NCI-H128 (cell line): ENCODE results near the gene KCNH1.

ENCODE experiments used
- DNase-seq: peaks from one replicate; lab custom pipeline; 2025; ENCODE audit not compliant: unreplicated experiment; lab: John Stamatoyannopoulos, UW

Gene KCNH1

GRCh38 chr1:210882414-210883221, 251.3 kb downstream of the KCNH1 start:
- no peak for DNase-seq

- no peak for DNase-seq
Observed at GRCh38 chr1:210878564-210878963, 255.4 kb downstream of the KCNH1 start.

DNA sequence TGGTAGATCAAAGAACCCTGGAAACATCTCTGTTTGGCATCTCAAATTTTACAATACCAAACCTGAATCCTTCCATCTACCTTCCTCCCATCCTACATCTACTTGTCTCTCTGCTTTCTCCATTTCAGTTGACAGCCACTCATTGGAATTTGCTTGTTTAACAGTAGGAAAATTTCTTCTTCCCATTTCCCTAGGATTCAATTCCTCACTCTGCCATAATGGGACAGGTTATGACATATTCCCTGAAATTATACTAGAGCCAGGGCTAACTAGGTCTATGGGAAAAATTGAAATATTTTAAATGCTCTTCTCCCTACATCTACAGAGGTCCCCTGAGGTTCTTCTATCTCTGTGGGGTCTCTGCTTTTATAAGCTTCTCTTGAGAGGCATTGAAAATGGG, 257.7 kb downstream of the KCNH1 start:
- no peak for DNase-seq

- no peak for DNase-seq
Observed at GRCh38 chr1:210866532-210866931, 267.4 kb downstream of the KCNH1 start.

- no peak for DNase-seq
Observed at GRCh38 chr1:210857705-210858104, 276.2 kb downstream of the KCNH1 start.

DNA sequence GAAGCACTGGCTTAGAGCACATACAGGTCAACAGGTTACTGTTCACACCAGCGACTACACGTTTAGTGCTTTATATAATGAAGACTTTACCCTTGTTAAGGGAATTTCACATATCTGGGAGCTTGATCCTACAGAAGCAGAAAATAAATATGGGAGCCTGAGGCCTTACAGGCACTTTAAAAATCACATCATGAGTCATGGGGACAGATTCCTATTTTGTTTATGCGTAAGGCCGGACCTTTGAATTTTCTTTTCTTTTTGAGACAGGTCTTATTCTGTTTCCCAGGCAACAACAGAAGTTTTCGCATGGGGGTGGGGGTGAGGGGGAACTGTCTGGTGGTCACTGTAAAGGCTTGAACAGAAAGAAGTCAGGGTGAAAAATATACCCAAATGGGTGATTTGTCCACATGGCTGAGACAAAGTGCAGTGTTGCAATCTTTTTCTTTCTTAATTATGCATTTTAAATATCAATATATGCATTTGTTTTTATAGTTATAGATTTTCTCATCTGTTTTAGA, 276.7 kb downstream of the KCNH1 start:
- DNase-seq = no peak

GRCh38 chr1:210855440-210855839, 278.5 kb downstream of the KCNH1 start:
- DNase-seq = no peak

GRCh38 chr1:210853276-210853675, 280.7 kb downstream of the KCNH1 start:
- no peak for DNase-seq

DNA sequence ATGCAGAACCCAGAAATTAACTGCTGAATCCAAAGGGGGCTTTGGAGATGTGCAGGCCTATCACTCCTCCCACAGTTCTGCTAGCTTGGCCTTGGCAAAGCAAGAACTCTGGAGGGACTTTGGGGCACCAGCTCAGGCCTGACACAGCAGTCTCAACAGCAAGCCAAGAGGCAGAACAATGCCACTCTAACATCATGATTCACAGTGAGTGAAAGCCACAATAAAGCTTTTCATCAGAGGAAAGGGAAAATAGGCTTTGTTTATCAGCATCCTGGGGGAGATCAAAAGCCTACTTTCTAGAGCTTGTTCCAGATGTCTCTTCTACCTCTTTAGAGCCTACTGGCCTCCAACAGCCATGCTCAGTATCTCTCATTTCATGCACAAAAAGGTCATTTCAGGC, 283.4 kb downstream of the KCNH1 start:
- no peak for DNase-seq

- DNase-seq = no peak
Observed at GRCh38 chr1:210848474-210848873, 285.5 kb downstream of the KCNH1 start.

DNA sequence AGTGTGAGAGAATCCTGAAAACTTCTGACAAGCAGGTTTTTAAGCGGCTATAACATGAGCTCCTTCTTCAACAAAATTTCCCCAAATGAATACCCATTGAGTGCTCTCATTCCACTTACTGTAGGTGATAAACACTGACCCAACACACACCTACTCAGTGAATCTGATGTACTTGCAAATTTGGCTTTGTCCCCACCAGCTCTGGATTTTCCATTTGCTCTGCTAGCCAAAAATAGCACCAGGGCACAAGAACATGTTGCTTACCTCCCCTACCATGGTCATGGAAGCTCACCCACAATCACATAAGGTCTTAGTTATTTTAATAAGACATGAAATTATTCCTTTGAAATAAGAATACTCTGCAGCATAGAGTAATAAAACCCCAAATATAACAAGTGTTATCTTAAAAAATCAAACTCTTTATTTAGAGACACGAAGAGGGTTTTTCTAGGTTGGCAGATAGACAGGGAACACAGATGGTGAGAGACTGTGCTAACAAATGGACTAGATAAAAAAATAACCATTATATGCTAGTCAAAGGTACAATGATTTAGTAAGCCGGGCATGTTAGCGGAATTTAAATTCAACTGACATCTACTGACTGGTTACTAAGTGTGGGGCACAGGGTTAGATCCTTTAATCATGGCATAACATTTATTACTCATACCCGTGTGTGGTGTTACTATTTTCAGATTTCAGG, 291.9 kb downstream of the KCNH1 start:
- no peak for DNase-seq

DNA sequence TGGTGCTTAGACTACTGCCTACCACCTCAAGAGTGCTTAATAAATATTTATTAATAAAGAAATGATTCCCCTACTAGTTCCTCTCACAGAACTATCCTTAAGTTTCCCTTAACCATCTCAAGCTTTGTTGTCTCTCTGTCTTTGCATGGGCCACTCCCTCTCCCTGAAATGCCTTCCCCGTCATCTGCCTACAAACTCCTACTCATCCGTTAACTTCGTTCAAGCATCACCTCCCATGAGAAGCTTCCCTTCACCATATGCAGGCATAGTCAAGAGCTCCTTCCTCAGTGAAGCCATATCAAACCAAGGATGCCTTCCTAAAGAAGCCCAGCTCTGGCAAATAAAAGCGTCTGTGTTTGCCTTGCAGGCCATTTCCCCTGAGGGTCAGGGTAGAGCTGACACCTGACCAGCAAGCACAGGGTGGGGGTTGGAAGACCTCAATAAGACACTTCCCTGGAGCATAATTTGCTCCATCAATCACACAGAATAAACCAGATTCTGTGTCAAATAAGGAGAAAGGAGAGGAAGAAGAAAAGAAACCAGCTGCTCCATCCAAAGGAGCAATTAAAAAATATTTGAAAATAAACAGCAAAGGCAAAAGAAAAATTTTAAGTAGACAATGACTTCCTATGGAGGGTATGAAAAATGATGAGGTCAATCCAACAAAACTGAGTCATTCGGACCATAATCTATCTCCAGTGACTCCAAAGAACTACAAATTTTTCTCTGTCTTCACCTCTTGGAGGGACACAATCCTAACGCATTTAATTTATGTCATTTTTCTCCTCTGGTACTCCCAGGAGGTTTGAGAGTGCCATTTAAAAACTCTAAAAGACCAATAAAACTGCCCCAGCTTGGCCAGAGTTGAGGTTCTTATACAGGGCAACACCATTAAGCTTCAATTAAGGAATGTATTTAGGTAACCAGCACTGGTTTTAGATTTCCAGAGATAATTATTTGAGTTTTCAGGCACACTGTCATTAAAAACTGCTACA, 303.6 kb downstream of the KCNH1 start:
- DNase-seq = no peak

GRCh38 chr1:210828996-210829596, 304.9 kb downstream of the KCNH1 start:
- no peak for DNase-seq

DNA sequence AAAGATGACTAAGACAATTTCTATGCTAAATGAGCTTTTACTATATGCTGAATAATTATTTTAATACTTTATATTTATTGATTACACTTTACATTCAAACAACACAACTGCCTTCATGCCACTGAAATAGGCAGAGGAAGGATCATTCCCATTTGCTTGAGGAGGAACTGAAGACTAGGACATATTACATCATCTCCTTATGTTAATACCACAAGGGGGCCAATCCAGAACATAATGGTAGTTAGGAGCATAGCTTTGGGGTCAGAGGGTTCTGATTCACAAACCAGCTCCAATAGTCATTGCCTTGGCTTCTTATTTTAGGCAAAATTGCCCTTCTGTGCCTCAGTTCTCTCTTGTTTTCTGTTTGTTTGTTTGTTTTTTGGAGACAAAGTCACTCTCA, 306.5 kb downstream of the KCNH1 start:
- DNase-seq = no peak

GRCh38 chr1:210826686-210827085, 307.3 kb downstream of the KCNH1 start:
- DNase-seq = no peak

- no peak for DNase-seq
Observed at GRCh38 chr1:210822932-210823331, 311.0 kb downstream of the KCNH1 start.

DNA sequence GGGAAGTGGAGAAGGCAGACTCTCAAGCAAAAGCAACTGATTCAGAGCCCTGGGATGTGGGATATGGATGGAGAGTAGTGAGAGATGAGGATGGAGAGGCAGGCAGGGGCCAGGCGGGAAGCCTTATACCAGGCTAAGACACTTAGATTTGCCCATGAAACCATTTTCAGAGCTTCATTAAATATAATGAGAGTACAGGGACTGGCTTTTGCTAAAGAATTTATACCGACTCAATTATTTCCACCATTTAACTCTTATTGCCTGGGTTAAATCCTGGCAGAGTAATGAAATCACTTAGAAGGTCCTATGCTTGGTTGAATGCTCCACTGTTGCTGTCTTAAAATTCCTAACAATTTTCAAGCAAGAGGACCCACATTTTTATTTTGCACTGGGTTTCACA, 311.7 kb downstream of the KCNH1 start:
- DNase-seq = no peak

DNA sequence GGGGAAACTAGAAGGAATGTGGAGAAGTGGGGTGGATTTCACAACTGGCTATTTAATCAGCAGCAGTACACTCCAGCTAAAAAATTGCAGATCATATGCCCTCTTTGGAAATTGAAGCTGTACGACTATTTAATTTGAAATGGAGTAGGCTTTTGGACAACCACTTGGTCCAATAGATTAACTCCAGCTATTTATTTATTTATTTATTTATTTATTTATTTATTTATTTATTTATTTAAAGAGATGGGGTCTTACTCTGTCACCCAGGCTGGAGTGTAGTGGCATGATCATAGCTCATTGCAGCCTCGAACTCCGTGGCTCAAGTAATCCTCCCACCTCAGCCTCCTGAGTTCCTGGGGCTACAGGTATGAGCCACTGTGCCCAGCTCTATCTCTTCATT, 312.3 kb downstream of the KCNH1 start:
- DNase-seq = no peak

GRCh38 chr1:210819266-210819665, 314.7 kb downstream of the KCNH1 start:
- DNase-seq = no peak

DNA sequence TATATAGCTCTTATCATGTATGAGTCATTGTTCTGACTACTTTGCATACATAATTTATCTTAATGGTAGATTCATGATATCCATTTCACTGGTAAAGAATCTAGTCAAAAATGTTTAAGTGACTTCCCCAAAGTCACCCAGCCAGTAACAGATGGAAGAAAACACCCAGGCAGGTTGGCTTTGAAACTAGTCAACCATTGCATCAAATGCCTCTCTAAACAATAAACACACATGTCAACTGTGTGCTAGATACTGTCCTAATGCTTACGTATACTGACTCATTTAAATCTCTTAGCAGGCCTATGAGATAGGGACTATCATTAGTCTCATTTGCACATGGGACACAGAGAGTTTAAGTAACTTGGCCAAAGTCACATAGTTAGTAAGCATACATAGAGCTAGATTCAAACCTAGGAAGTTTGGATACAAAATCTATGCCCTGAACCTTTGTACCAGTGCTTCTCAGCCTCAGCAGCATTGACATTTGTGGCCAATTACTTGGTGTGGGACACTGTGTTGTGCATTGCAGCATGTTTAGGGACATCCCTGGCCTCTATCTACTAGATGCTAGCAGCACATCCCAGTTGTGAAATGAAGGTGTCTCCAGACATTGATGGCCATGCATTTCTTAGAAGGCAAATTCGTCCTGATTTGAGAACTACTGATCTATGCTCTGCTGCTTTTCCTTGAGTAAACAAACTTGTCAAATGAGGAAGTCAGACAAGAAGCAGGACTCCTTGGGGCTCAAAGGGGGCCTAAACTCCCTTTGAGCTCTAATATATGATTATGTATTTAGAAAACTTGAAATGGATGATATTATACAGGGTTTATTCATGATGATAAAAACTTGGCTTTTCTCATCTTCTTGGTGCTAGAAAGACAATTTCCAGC, 316.3 kb downstream of the KCNH1 start:
- DNase-seq = no peak
